T-cell (primary cell): ENCODE data around the gene OR2T5. TPM values are rescaled to one million over a fixed set of nuclear protein-coding genes. Genes with fewer than 3 reads are reported as not detected.

Source experiments
- total RNA-seq, 35 experiments: library from RNA in 6 of 35; stranded (reverse) in 6 of 35; fragments of 120-200 nt in 1 of 35; gene quantifications; one replicate each; pipeline versions ENCODE4 v1.2.1 to v1.2.4 and lab custom pipeline; 2013 to 2026

Gene OR2T5
- total RNA-seq, 5 donors from 2014 or later (not counting 1 experiment from before 2014, with no cell fraction given), result not detected

Other genes starting within 250 kb of the OR2T5 start
- not detected for gene OR2T33, start 210.6 kb upstream of the OR2T5 start, total RNA-seq
- not detected for gene OR2T12, start 185.2 kb upstream of the OR2T5 start, total RNA-seq
- not detected for gene OR2M7, start 164.0 kb upstream of the OR2T5 start, total RNA-seq
- gene OR14C36, start 139.8 kb upstream of the OR2T5 start, total RNA-seq, result not detected
- not detected for gene OR2T4, start 126.9 kb upstream of the OR2T5 start, total RNA-seq
- gene OR2T6, start 112.8 kb upstream of the OR2T5 start, total RNA-seq, result not detected
- not detected for gene OR2T1, start 85.5 kb upstream of the OR2T5 start, total RNA-seq
- gene OR2T2, start 43.0 kb upstream of the OR2T5 start, total RNA-seq, result not detected
- not detected for gene OR2T3, start 15.2 kb upstream of the OR2T5 start, total RNA-seq
- gene OR2G6, start 19.5 kb downstream of the OR2T5 start, total RNA-seq, result not detected
- not detected for gene OR2T29, start 74.2 kb downstream of the OR2T5 start, total RNA-seq
- gene OR2T34, start 86.2 kb downstream of the OR2T5 start, total RNA-seq, result not detected
- gene OR2T10, start 109.1 kb downstream of the OR2T5 start, total RNA-seq, result not detected
- gene OR2T11, start 146.5 kb downstream of the OR2T5 start, total RNA-seq, result not detected
- gene OR2T35, start 156.7 kb downstream of the OR2T5 start, total RNA-seq, result not detected
- not detected for gene OR2T27, start 166.9 kb downstream of the OR2T5 start, total RNA-seq
- not detected for gene OR14I1, start 214.2 kb downstream of the OR2T5 start, total RNA-seq